ENCODE results near the gene MARCHF2. TPM values are rescaled to one million over a fixed set of nuclear protein-coding genes. Genes with fewer than 3 reads are reported as not detected.

The MARCHF2 gene
- polyA plus RNA-seq, 2 of the 4 experiments (the other 2 are of a cell fraction): 12.4 to 13.1 TPM

GRCh38 chr19:8416796-8417195 is 3.7 kb downstream of the MARCHF2 start:
- ATAC-seq (no peak), DNase-seq (ENCODE audit: low read depth in 1 of 2, low spot score in 1 of 2) (no peak), FAIRE-seq (no peak)
- H3K4me1 ChIP-seq: peaks cover 3% of the 10 kb centered on the region; the same call in 1 of the 3 replicates
- no peaks in the 10 kb centered on the region for H3K9me3 ChIP-seq
- no peak overlapping the region for H3K27ac ChIP-seq
- TF ChIP-seq RARB (CRISPR knock-in tag; IDR thresholded peaks at IDR 0.05) (no peak), TP53 (CRISPR knock-in tag; IDR thresholded peaks at IDR 0.05) (no peak), ELK1 (IDR thresholded peaks at IDR 0.05; ENCODE audit: low read depth, low read length) (no peak), FOSB (CRISPR knock-in tag; IDR thresholded peaks at IDR 0.05) (no peak), RCOR1 (IDR thresholded peaks at IDR 0.05; ENCODE audit: low read depth, low read length) (no peak), CHD4 (IDR thresholded peaks at IDR 0.05; ENCODE audit: borderline replicate concordance) (no peak), FOSL2 (IDR thresholded peaks at IDR 0.05) (no peak), FOSL2 (CRISPR knock-in tag; IDR thresholded peaks at IDR 0.05) (no peak), REST (IDR thresholded peaks at IDR 0.05) (no peak), BCL3 (IDR thresholded peaks at IDR 0.05) (no peak), HOXB13 (CRISPR knock-in tag; IDR thresholded peaks at IDR 0.05; ENCODE audit: low read depth) (no peak), JUNB (IDR thresholded peaks at IDR 0.05) (no peak), RNF2 (IDR thresholded peaks at IDR 0.05; ENCODE audit: borderline replicate concordance, low read depth) (no peak), GATA3 (IDR thresholded peaks at IDR 0.05; ENCODE audit: borderline replicate concordance) (no peak), NPAS2 (CRISPR knock-in tag; IDR thresholded peaks at IDR 0.05; ENCODE audit: borderline replicate concordance) (no peak), TFCP2L1 (CRISPR knock-in tag; IDR thresholded peaks at IDR 0.05) (no peak), RAD21 (conservative IDR thresholded peaks at IDR 0.05 in 1 of 2, IDR thresholded peaks at IDR 0.05 in 1 of 2) (no peak), KDM5A (IDR thresholded peaks at IDR 0.05) (no peak)
- POLR2A ChIA-PET: interaction anchor here (0.6 kb wide), 1 partner anchor 13 kb away, joined by 10 read pairs; no protein-coding TSS in a partner anchor
- no peak overlapping the region for H3K4me3 ChIP-seq
- WGBS (ENCODE audit: missing lambda C conversion rate): 97% methylated on average over 4 of the region's 4 CpGs
- no peak overlapping the region for H3K4me2 ChIP-seq
- CTCF ChIA-PET: interaction anchor here (0.6 kb wide), 1 partner anchor 27 kb away, joined by 3 read pairs; no protein-coding TSS in a partner anchor

- CTCF ChIA-PET: interaction anchor here (1.7 kb wide), 1 partner anchor 9 kb away, joined by 7 read pairs; the partner anchor contains the start of gene MARCHF2
- no peak for ATAC-seq
- WGBS (ENCODE audit: missing lambda C conversion rate): 91% methylated on average over 17 of the region's 28 CpGs
- TF ChIP-seq FOSB (CRISPR knock-in tag; IDR thresholded peaks at IDR 0.05) (no peak), KDM5A (IDR thresholded peaks at IDR 0.05) (no peak), USF2 (IDR thresholded peaks at IDR 0.05) (no peak), ESRRA (IDR thresholded peaks at IDR 0.05; ENCODE audit: borderline replicate concordance, low read length) (no peak), RFX5 (IDR thresholded peaks at IDR 0.05) (no peak), FOXS1 (CRISPR knock-in tag; IDR thresholded peaks at IDR 0.05) (no peak), JUNB (IDR thresholded peaks at IDR 0.05) (no peak), NPAS2 (CRISPR knock-in tag; IDR thresholded peaks at IDR 0.05; ENCODE audit: borderline replicate concordance) (no peak), ZSCAN20 (CRISPR knock-in tag; IDR thresholded peaks at IDR 0.05) (no peak), BCL3 (IDR thresholded peaks at IDR 0.05) (no peak), ZFP36 (IDR thresholded peaks at IDR 0.05; ENCODE audit: borderline replicate concordance, partially characterized antibody) (no peak), CBX2 (IDR thresholded peaks at IDR 0.05; ENCODE audit: borderline replicate concordance, low read depth) (no peak), HOXB13 (CRISPR knock-in tag; IDR thresholded peaks at IDR 0.05; ENCODE audit: low read depth) (no peak), MYC (IDR thresholded peaks at IDR 0.05; ENCODE audit: borderline replicate concordance, low read length) (no peak), HDAC2 (IDR thresholded peaks at IDR 0.05) (no peak)
Observed at GRCh38 chr19:8421484-8422461, 8.7 kb downstream of the MARCHF2 start.

More at GRCh38 chr19:8421484-8422461, 8.7 kb downstream of the MARCHF2 start:
- POLR2A ChIA-PET: interaction anchor here (0.9 kb wide), 1 partner anchor 9 kb away, joined by 5 read pairs; the partner anchor contains the start of gene MARCHF2
- DNase-seq (ENCODE audit: low read depth in 1 of 2, low spot score in 1 of 2) (no peak), FAIRE-seq (no peak)
- no peak overlapping the region for H3K4me2 ChIP-seq
- H3K27ac ChIP-seq: no peak overlapping the region
- peaks cover 17% of the 10 kb centered on the region for H3K4me1 ChIP-seq
- H3K9me3 ChIP-seq: no peaks in the 10 kb centered on the region
- H3K4me3 ChIP-seq: no peak overlapping the region

Data from A549 (cell line).